HCT116 (cell line): Measurements from ENCODE around the gene CIITA. TPM values are rescaled to one million over a fixed set of nuclear protein-coding genes. Genes with fewer than 3 reads are reported as not detected.

Experiments used
- ATAC-seq: fragments of 200-7000 bp; cut with Tn5 transposase; 2 replicates; pipeline ENCODE4 v1.9.1; 2020; ENCODE audit warnings: mild to moderate bottlenecking, moderate library complexity
- BruUV-seq: library from RNA; stranded (reverse); fragments of 400-500 nt; replicated peaks from 2 replicates; lab custom pipeline; 2021; lab: Mats Ljungman, UMichigan
- CTCF ChIA-PET: fragments of 300-600 bp; sonication (Branson Sonifier 250); formaldehyde crosslinking; loops from one replicate; lab custom pipeline; 2021; ENCODE audit warnings: antibody characterized with exemption; lab: Charles Lee
- POLR2A ChIA-PET: fragments of 300-600, 350-600 bp; sonication (Branson Sonifier 250); formaldehyde crosslinking; loops from one replicate; lab custom pipeline; 2021; ENCODE audit warnings: antibody characterized with exemption; lab: Charles Lee
- RAD21 ChIA-PET, 2 experiments: fragments of 300-600 bp; sonication (Branson Sonifier 250); formaldehyde crosslinking; loops; one replicate each; lab custom pipeline; 2023; ENCODE audit warnings: low total read pairs in 2 of 2; ENCODE audit not compliant: uncharacterized antibody in 2 of 2, unreplicated experiment in 2 of 2, low non-redundant PET in 1 of 2; lab: Charles Lee
- DNase-seq: peaks from one replicate; pipeline ENCODE4 v3.0.0-alpha.2; 2010; ENCODE audit warnings: low read depth, low spot score
- H2AFZ ChIP-seq: fragments of 200-600 bp; shearing (Covaris generic), sonication (generic); 2 replicates; pipeline ENCODE4 v1.6.1; 2017; ENCODE audit warnings: low read depth, mixed run types, mixed read lengths, antibody characterized with exemption, low read length; ENCODE audit not compliant: poor library complexity, severe bottlenecking
- H3K27ac ChIP-seq: 2 replicates; pipeline ENCODE4 v1.5.1; 2012; ENCODE audit warnings: low read depth, low read length
- H3K27me3 ChIP-seq: fragments of 200-600 bp; sonication (generic); 2 replicates; pipeline ENCODE4 v1.6.1; 2016; ENCODE audit warnings: mixed run types, low read length, mixed read lengths; ENCODE audit not compliant: insufficient read depth
- H3K36me3 ChIP-seq, 2 experiments: fragments of 200-500 bp in 1 of 2; fragments of 200-600 bp in 1 of 2; sonication (Bioruptor generic) in 1 of 2; sonication (generic) in 1 of 2; 2 replicates each; pipeline versions ENCODE4 v1.5.1 to v1.6.1; 2014 to 2016; ENCODE audit warnings: low read length in 2 of 2, inconsistent platforms in 1 of 2, mixed read lengths in 1 of 2, mixed run types in 1 of 2; ENCODE audit not compliant: insufficient read depth in 2 of 2, control insufficient read depth in 1 of 2
- H3K4me1 ChIP-seq, 2 experiments: fragments of 200-600 bp in 1 of 2; sonication (generic) in 1 of 2; 2 replicates each; pipeline versions ENCODE4 v1.5.1 to v1.6.1; 2012 to 2017; ENCODE audit warnings: low read length in 2 of 2, inconsistent platforms in 1 of 2, mild to moderate bottlenecking in 1 of 2, mixed read lengths in 1 of 2, mixed run types in 1 of 2, moderate library complexity in 1 of 2; ENCODE audit not compliant: insufficient read depth in 2 of 2, control insufficient read depth in 1 of 2
- H3K4me2 ChIP-seq: fragments of 200-600 bp; sonication (generic); 2 replicates; pipeline ENCODE4 v1.6.1; 2017; ENCODE audit warnings: mixed run types, low read length, mixed read lengths
- H3K4me3 ChIP-seq, 2 experiments: fragments of 200-600 bp in 1 of 2; sonication (generic) in 1 of 2; replicated peaks in 1 of 2; 2 replicates each; pipeline ENCODE4 v1.5.1; 2011 to 2016; ENCODE audit warnings: low read length in 2 of 2, control low read depth in 1 of 2, low read depth in 1 of 2, mild to moderate bottlenecking in 1 of 2, mixed read lengths in 1 of 2, mixed run types in 1 of 2
- H3K79me2 ChIP-seq: fragments of 200-600 bp; sonication (generic); 2 replicates; pipeline ENCODE4 v1.6.1; 2017; ENCODE audit warnings: mild to moderate bottlenecking, mixed run types, low read length, moderate library complexity, mixed read lengths; ENCODE audit not compliant: insufficient read depth
- H3K9ac ChIP-seq: fragments of 200-600 bp; sonication (generic); 2 replicates; pipeline ENCODE4 v1.6.1; 2016; ENCODE audit warnings: low read length, mixed read lengths
- H3K9me2 ChIP-seq: fragments of 200-600 bp; sonication (generic), shearing (Covaris generic); 2 replicates; pipeline ENCODE4 v1.6.1; 2017; ENCODE audit warnings: mixed run types, mild to moderate bottlenecking, moderate library complexity; ENCODE audit not compliant: insufficient read depth
- H3K9me3 ChIP-seq, 2 experiments: fragments of 200-500 bp in 1 of 2; fragments of 200-600 bp in 1 of 2; sonication (Bioruptor generic) in 1 of 2; sonication (generic) in 1 of 2; 2 replicates each; pipeline ENCODE4 v1.6.1; 2014 to 2017; ENCODE audit warnings: low read length in 2 of 2, mixed read lengths in 2 of 2, inconsistent platforms in 1 of 2, low read depth in 1 of 2, mild to moderate bottlenecking in 1 of 2, mixed run types in 1 of 2, moderate library complexity in 1 of 2; ENCODE audit not compliant: control insufficient read depth in 1 of 2, insufficient read depth in 1 of 2
- H4K20me1 ChIP-seq: fragments of 200-600 bp; sonication (generic), shearing (Covaris generic); 2 replicates; pipeline ENCODE4 v1.6.1; 2017; ENCODE audit warnings: mixed run types, mild to moderate bottlenecking, moderate library complexity; ENCODE audit not compliant: insufficient read depth
- ATF3 ChIP-seq: IDR thresholded peaks from 2 replicates; pipeline ENCODE4 v1.6.1; 2012
- CBX3 ChIP-seq: IDR thresholded peaks from 2 replicates; pipeline ENCODE4 v1.6.1; 2012; ENCODE audit warnings: low read depth
- CEBPB ChIP-seq: IDR thresholded peaks from 2 replicates; pipeline ENCODE4 v1.6.1; 2012; ENCODE audit warnings: low read depth
- CTCF ChIP-seq, 3 experiments: fragments of 200-600 bp in 1 of 3; sonication (generic) in 1 of 3; IDR thresholded peaks in 2 of 3; conservative IDR thresholded peaks in 1 of 3; 2 replicates each; pipeline ENCODE4 v1.5.1; 2012 to 2017; ENCODE audit warnings: low read depth in 2 of 3, low read length in 2 of 3, antibody characterized with exemption in 1 of 3, borderline replicate concordance in 1 of 3, control low read depth in 1 of 3, mild to moderate bottlenecking in 1 of 3, mixed read lengths in 1 of 3, mixed run types in 1 of 3, moderate library complexity in 1 of 3; ENCODE audit not compliant: insufficient read depth in 1 of 3
- EGR1 ChIP-seq: IDR thresholded peaks from 2 replicates; pipeline ENCODE4 v1.6.1; 2012; ENCODE audit warnings: low read depth
- ELF1 ChIP-seq: IDR thresholded peaks from 2 replicates; pipeline ENCODE4 v1.6.1; 2012; ENCODE audit warnings: low read depth, borderline replicate concordance
- EZH2 ChIP-seq: fragments of 200-600 bp; sonication (generic); IDR thresholded peaks from 2 replicates; pipeline ENCODE4 v1.6.1; 2017; ENCODE audit warnings: antibody characterized with exemption, mixed run types
- EZH2phosphoT487 ChIP-seq: fragments of 200-600 bp; IDR thresholded peaks from 2 replicates; pipeline ENCODE4 v1.6.1; 2018; ENCODE audit warnings: antibody characterized with exemption, borderline replicate concordance
- FOSL1 ChIP-seq: IDR thresholded peaks from 2 replicates; pipeline ENCODE4 v1.6.1; 2012; ENCODE audit warnings: low read depth
- JUND ChIP-seq: IDR thresholded peaks from 2 replicates; pipeline ENCODE4 v1.6.1; 2012
- MAX ChIP-seq: IDR thresholded peaks from 2 replicates; pipeline ENCODE4 v1.6.1; 2012
- POLR2A ChIP-seq: IDR thresholded peaks from 2 replicates; pipeline ENCODE4 v1.7.0; 2011; ENCODE audit warnings: borderline replicate concordance; ENCODE audit not compliant: insufficient read depth, insufficient read length; ENCODE audit errors: extremely low read depth
- POLR2AphosphoS5 ChIP-seq: IDR thresholded peaks from 2 replicates; pipeline ENCODE4 v1.6.1; 2011; ENCODE audit warnings: mild to moderate bottlenecking, low read depth, low read length, moderate library complexity
- RAD21 ChIP-seq: IDR thresholded peaks from 2 replicates; pipeline ENCODE4 v1.6.1; 2012; ENCODE audit warnings: low read depth, mild to moderate bottlenecking
- SIN3A ChIP-seq: IDR thresholded peaks from 2 replicates; pipeline ENCODE4 v1.6.1; 2012; ENCODE audit warnings: low read depth
- SP1 ChIP-seq: IDR thresholded peaks from 2 replicates; pipeline ENCODE4 v1.6.1; 2012; ENCODE audit warnings: low read depth
- TCF7L2 ChIP-seq: IDR thresholded peaks from 2 replicates; pipeline ENCODE4 v1.7.0; 2011; ENCODE audit warnings: borderline replicate concordance, inconsistent platforms; ENCODE audit not compliant: insufficient read depth, insufficient read length; ENCODE audit errors: extremely low read depth
- ZFX ChIP-seq: fragments of 450-650 bp; IDR thresholded peaks from 2 replicates; pipeline ENCODE4 v1.6.1; 2017
- ZNF274 ChIP-seq: fragments of 200-500 bp; sonication (Bioruptor generic); IDR thresholded peaks from 2 replicates; pipeline ENCODE4 v1.6.1; 2014; ENCODE audit warnings: mild to moderate bottlenecking, low read depth, low read length, inconsistent platforms
- intact Hi-C: fragments of 100-400 bp; cut with micrococcal nuclease; formaldehyde crosslinking; loops from 2 replicates; pipeline ENCODE4 v1.10.0; 2022
- total RNA-seq: library from RNA; stranded (reverse); gene quantifications from one replicate; pipeline ENCODE4 v1.2.1, GENCODE V29; 2021; ENCODE audit not compliant: unreplicated experiment
- TF ChIP-seq, protein P1 (sequence below): IDR thresholded peaks from 2 replicates; pipeline ENCODE4 v1.6.1; 2011; ENCODE audit warnings: mild to moderate bottlenecking, low read length, moderate library complexity; ENCODE audit not compliant: insufficient replicate concordance; ENCODE audit errors: extremely low read depth

The CIITA gene
- total RNA-seq, 1 experiment from 2014 or later: 0.25 TPM

DNA sequence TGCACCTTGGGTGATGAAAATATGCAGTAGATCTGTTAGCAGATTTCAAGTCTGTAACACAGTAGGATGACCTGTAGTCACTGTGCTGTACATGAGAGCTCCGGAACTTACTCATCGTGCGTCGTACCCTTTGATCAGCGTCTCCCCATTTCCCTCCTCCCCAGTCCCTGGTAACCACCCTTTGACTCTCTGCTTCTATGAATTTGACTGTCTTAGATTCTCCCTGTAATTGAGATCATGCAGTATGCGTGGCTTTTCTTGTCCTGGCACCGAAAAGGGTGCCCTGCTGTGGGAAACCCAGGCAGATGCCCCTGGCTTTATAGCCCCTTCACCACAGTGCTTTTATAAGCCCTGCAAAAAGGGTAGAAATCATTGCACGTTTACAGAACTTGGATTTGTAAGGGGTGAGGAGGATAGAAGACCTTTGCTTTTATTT is 87.9 kb downstream of the CIITA start:
- H4K20me1 ChIP-seq: no peaks in the 10 kb centered on the region
- peaks cover 0 to 3% of the 10 kb centered on the region in 2 experiments; a peak in 1 of 4 replicates for H3K4me1 ChIP-seq
- no peak overlapping the region for H3K9ac ChIP-seq
- DNase-seq: no peak
- no peaks in the 10 kb centered on the region for H3K79me2 ChIP-seq
- no TSS peak for BruUV-seq
- ChIA-PET CTCF (interaction anchor here (0.6 to 4.0 kb wide), 4 partner anchors 131 to 752 kb away, joined by 3 to 32 read pairs (median 8); partner anchors contain the start of gene SOCS1), POLR2A (interaction anchor here (1.0 kb wide), 1 partner anchor 292 kb away, joined by 4 read pairs; no protein-coding TSS in a partner anchor), RAD21 (interaction anchor here (0.5 to 1.0 kb wide), 2 partner anchors 42 to 291 kb away, joined by 3 to 5 read pairs; partner anchors contain the start of gene SOCS1 (in 1 of the 2))
- no peak for ATAC-seq
- intact Hi-C loops: loop anchor here (2.0 to 10.0 kb wide), 4 partner anchors 407 to 750 kb away; a partner anchor contains a TSS
- H3K27me3 ChIP-seq: no peaks in the 10 kb centered on the region
- H3K27ac ChIP-seq: no peak overlapping the region
- H3K9me2 ChIP-seq: no peaks in the 10 kb centered on the region
- no peak overlapping the region for H3K4me2 ChIP-seq
- TF ChIP-seq CTCF (IDR thresholded peaks at IDR 0.05 in 2 of 3, conservative IDR thresholded peaks at IDR 0.05 in 1 of 3; ENCODE audit: borderline replicate concordance in 1 of 3, insufficient read depth in 1 of 3, low read depth in 2 of 3, low read length in 2 of 3): no peak
- no peak for TF ChIP-seq SP1
- TF ChIP-seq ELF1: no peak
- TF ChIP-seq EZH2phosphoT487: no peak
- TF ChIP-seq CEBPB: no peak
- TF ChIP-seq JUND: no peak
- TF ChIP-seq TCF7L2: no peak
- no peak for TF ChIP-seq RAD21
- no peak for TF ChIP-seq FOSL1
- TF ChIP-seq SIN3A: no peak
- no peak for TF ChIP-seq POLR2AphosphoS5
- no peak for TF ChIP-seq EGR1
- TF ChIP-seq MAX: no peak
- no peak for TF ChIP-seq POLR2A
- TF ChIP-seq EZH2: no peak
- TF ChIP-seq ZNF274: no peak
- TF ChIP-seq, protein P1, sequence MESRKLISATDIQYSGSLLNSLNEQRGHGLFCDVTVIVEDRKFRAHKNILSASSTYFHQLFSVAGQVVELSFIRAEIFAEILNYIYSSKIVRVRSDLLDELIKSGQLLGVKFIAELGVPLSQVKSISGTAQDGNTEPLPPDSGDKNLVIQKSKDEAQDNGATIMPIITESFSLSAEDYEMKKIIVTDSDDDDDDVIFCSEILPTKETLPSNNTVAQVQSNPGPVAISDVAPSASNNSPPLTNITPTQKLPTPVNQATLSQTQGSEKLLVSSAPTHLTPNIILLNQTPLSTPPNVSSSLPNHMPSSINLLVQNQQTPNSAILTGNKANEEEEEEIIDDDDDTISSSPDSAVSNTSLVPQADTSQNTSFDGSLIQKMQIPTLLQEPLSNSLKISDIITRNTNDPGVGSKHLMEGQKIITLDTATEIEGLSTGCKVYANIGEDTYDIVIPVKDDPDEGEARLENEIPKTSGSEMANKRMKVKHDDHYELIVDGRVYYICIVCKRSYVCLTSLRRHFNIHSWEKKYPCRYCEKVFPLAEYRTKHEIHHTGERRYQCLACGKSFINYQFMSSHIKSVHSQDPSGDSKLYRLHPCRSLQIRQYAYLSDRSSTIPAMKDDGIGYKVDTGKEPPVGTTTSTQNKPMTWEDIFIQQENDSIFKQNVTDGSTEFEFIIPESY: no peak
- no peak for TF ChIP-seq ZFX
- no peak for TF ChIP-seq CBX3
- no peak for TF ChIP-seq ATF3
- H2AFZ ChIP-seq: no peak overlapping the region
- no peaks in the 10 kb centered on the region for H3K9me3 ChIP-seq
- peaks cover 2% of the 10 kb centered on the region in 2 experiments; a peak in 2 of 4 replicates for H3K36me3 ChIP-seq
- H3K4me3 ChIP-seq: no peak overlapping the region
